HEK293 (cell line): ENCODE results near the gene UQCC2.

ENCODE experiments used
- ATF2 ChIP-seq: fragments of 450-650 bp; formaldehyde crosslinking; IDR thresholded peaks from 2 replicates; pipeline ENCODE4 v1.5.1; 2016; ENCODE audit warnings: missing biosample characterization, missing genetic modification characterization, low read depth
- CTCF ChIP-seq: fragments of 450-650 bp; formaldehyde crosslinking; IDR thresholded peaks from 2 replicates; pipeline ENCODE4 v1.5.1; 2016; ENCODE audit warnings: missing biosample characterization, missing genetic modification characterization
- PATZ1 ChIP-seq: fragments of 450-650 bp; formaldehyde crosslinking; IDR thresholded peaks from 2 replicates; pipeline ENCODE4 v1.5.1; 2016; ENCODE audit warnings: missing biosample characterization, missing genetic modification characterization
- ZNF112 ChIP-seq: fragments of 450-650 bp; formaldehyde crosslinking; IDR thresholded peaks from 2 replicates; pipeline ENCODE4 v1.5.0; 2017; ENCODE audit warnings: missing biosample characterization, missing genetic modification characterization
- ZNF221 ChIP-seq: fragments of 450-650 bp; formaldehyde crosslinking; IDR thresholded peaks from 2 replicates; pipeline ENCODE4 v1.5.1; 2017; ENCODE audit warnings: missing biosample characterization, missing genetic modification characterization, borderline replicate concordance
- ZNF354C ChIP-seq: fragments of 450-650 bp; formaldehyde crosslinking; IDR thresholded peaks from 2 replicates; pipeline ENCODE4 v1.5.1; 2016; ENCODE audit warnings: missing biosample characterization, missing genetic modification characterization, low read depth, borderline replicate concordance
- ZNF423 ChIP-seq: fragments of 450-650 bp; formaldehyde crosslinking; IDR thresholded peaks from 2 replicates; pipeline ENCODE4 v1.5.1; 2016; ENCODE audit warnings: missing biosample characterization, missing genetic modification characterization
- ZNF449 ChIP-seq: fragments of 450-650 bp; formaldehyde crosslinking; IDR thresholded peaks from 2 replicates; pipeline ENCODE4 v1.5.1; 2017; ENCODE audit warnings: missing biosample characterization, mild to moderate bottlenecking, missing genetic modification characterization, moderate library complexity
- ZNF514 ChIP-seq: fragments of 450-650 bp; formaldehyde crosslinking; IDR thresholded peaks from 2 replicates; pipeline ENCODE4 v1.5.1; 2016; ENCODE audit warnings: missing biosample characterization, missing genetic modification characterization
- ZNF549 ChIP-seq: fragments of 450-650 bp; IDR thresholded peaks from 2 replicates; pipeline ENCODE4 v1.5.1; 2018; ENCODE audit warnings: missing biosample characterization, missing genetic modification characterization, mild to moderate bottlenecking, inconsistent platforms, moderate library complexity
- ZNF677 ChIP-seq: fragments of 450-650 bp; IDR thresholded peaks from 2 replicates; pipeline ENCODE4 v1.5.0; 2018; ENCODE audit warnings: missing biosample characterization, mild to moderate bottlenecking, missing genetic modification characterization, moderate library complexity
- ZSCAN16 ChIP-seq: fragments of 450-650 bp; formaldehyde crosslinking; IDR thresholded peaks from 2 replicates; pipeline ENCODE4 v1.5.1; 2016; ENCODE audit warnings: missing biosample characterization, missing genetic modification characterization
- TF ChIP-seq, protein P1 (sequence below): sonication (generic); formaldehyde crosslinking; IDR thresholded peaks from 2 replicates; pipeline ENCODE4 v1.8.1; 2022; ENCODE audit warnings: mild to moderate bottlenecking, moderate library complexity, missing genetic modification reagents

DNA sequence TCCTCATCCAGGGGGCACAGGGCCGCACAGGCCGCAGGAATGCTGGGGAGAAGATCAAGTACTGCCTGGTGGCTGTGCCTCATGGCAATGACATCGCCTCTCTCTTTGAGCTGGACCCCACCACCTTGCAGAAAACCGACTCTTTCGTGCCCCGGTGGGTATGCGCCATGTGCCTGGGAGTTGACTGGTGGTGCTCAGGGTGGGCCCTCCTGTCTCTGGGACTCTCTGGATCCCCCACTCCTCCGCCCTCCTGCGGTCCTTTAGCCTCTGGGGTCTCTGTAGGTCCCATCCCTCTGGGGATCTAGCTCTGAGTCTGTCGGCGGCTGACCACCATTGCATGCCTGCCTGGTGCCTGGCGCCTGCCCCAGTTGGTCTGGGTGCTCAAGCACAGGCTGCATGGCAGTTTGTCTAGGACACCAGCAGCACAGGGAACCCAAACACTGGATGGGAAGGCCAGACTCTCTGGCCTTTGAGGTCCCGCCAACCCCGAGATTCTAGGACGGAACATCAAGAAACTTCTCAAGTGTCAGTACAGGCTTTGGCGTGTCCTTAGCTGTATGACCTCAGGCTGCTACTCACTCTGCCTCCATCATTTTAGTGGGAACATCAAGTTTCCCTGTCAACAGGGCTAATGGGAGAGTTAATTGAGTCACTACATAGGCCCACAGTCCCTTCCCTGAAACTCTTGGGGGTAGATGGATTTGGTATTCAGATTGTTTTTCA is 47.6 kb downstream of the UQCC2 start:
- TF ChIP-seq CTCF (tag by site-specific recombination) (no peak), ZNF449 (tag by site-specific recombination) (no peak), ZNF221 (no peak), ZNF112 (tag by site-specific recombination) (no peak), ZNF354C (tag by site-specific recombination) (no peak), ZNF514 (tag by site-specific recombination) (no peak), ZNF677 (no peak), ZNF549 (tag by site-specific recombination) (no peak), ZSCAN16 (tag by site-specific recombination) (no peak), ZNF423 (tag by site-specific recombination) (no peak), ATF2 (tag by site-specific recombination) (no peak), PATZ1 (tag by site-specific recombination) (no peak)
- TF ChIP-seq, protein P1, sequence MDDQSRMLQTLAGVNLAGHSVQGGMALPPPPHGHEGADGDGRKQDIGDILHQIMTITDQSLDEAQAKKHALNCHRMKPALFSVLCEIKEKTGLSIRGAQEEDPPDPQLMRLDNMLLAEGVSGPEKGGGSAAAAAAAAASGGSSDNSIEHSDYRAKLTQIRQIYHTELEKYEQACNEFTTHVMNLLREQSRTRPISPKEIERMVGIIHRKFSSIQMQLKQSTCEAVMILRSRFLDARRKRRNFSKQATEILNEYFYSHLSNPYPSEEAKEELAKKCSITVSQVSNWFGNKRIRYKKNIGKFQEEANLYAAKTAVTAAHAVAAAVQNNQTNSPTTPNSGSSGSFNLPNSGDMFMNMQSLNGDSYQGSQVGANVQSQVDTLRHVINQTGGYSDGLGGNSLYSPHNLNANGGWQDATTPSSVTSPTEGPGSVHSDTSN (CRISPR knock-in tag), result no peak
